NCI-H2029 treated with DMSO at 0.1 percent for 48 hours (cell line): Measurements from ENCODE around the gene G2E3.
"Not testable (repeated sequence)": the region's sequence is repeated elsewhere in the genome, so short reads cannot be mapped to it uniquely, and the experiment has no call there.

Source experiments
- DNase-seq: peaks from one replicate; lab custom pipeline; 2025; lab: John Stamatoyannopoulos, UW

Gene G2E3

GRCh38 chr14:30560581-30560980 is 1.6 kb downstream of the G2E3 start:
- DNase-seq, result no peak

- no peak for DNase-seq
These were observed 5.4 kb downstream of the G2E3 start for GRCh38 chr14:30564235-30564867.

- DNase-seq, result no peak
These were observed 5.9 kb downstream of the G2E3 start for GRCh38 chr14:30564868-30565248.

DNA sequence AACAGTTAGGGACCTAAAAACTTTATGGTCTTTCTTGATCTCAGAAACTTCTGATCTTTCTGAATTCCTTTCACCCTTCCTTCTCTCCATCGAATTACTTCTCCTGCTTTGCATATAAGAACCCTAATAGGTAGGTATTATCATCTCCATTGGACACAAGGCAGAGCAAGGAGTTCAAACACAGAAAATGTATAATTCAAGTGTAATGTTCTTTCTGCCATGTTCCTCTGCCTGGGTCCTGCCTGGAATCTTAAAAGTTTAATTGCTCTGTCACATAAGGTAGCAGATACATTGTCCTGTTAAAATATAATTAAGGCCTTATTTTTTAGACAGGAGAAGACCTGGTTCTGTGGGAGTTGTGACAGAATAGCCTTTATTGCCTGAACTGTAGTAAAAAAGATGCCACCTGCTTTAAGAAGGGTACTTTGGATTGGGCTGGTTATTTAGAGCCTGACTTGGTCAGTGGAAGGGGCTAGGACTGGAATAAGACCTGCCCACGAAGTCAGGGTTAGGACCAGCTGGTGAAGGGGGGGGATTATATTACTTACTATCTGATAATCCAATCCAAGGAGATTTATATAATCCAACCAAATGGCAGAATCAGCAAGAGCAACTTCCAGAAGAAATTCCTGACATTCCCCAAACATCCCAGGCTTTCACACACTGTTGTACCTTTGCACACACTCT is 10.4 kb downstream of the G2E3 start:
- DNase-seq, result no peak

DNA sequence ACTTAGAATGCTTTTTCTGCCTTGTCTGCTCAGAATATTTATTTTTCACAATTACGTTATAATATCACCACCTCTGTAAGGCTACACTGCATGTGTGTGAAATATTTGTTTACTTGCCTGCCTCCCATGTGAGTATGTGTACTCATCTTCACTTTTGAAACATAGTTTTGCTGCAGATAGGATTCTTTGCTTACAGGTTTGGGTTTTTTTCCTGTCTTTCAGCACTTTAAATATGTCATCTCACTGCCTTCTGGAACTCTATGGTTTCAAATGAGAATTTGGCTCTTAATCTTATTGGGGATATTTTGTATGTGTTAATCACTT is 10.9 kb downstream of the G2E3 start:
- DNase-seq, result no peak

- DNase-seq, result no peak
These were observed 13.3 kb downstream of the G2E3 start for GRCh38 chr14:30572237-30572636.

GRCh38 chr14:30572771-30573170 is 13.8 kb downstream of the G2E3 start:
- DNase-seq, result no peak

- DNase-seq, result no peak
These were observed 14.4 kb downstream of the G2E3 start for GRCh38 chr14:30573226-30573814.

GRCh38 chr14:30573966-30574365 is 15.0 kb downstream of the G2E3 start:
- DNase-seq, result no peak

DNA sequence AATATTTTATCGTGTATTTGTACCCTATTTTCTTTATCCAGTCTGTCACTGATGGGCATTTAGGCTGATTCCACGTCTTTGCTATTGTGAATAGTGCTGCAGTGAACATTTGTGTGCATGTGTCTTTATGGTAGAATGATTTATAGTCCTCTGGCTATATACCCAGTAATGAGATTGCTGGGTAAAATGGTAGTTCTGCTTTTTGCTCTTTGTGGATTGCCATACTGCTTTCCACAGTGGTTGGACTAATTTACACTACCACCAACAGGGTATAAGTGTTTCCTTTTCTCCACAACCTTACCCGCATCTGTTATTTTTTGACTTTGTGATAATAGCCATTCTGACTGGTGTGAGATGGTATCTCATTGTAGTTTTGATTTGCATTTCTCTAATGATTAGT is 15.8 kb downstream of the G2E3 start:
- not testable (repeated sequence) for DNase-seq

GRCh38 chr14:30576333-30576732 is 17.4 kb downstream of the G2E3 start:
- not testable (repeated sequence) for DNase-seq

DNA sequence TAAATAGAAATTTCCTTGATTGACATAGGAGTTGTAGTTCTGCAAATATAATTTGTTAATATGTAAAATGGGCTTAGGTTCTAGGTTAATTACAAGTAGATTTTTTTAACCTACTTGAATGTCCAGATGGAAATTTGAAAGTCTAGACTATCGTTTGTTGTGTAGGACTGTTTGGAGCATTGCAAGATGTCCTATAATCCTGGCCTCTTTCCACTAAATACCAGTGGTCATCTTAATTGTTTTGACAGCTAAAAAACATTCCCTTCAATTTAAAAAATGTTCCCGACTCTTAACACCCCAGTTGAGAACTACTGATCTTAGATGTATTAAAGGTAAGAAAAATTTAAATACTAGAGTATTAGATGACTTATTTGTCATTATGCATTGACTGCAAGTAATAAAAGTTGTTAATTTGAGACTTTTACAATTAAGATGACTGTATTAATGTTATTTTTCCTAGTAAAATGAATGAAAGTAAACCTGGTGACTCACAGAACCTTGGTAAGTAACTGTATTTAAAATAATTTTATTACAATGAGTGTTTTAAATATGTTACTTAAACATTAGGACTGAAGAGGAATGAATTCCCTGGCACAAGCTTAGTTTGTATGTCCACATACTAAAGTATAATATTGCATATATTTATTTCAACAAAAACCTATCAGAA is 21.8 kb downstream of the G2E3 start:
- no peak for DNase-seq

GRCh38 chr14:30581283-30581625 is 22.3 kb downstream of the G2E3 start:
- no peak for DNase-seq

- no peak for DNase-seq
These were observed 23.4 kb downstream of the G2E3 start for GRCh38 chr14:30582376-30582775.

GRCh38 chr14:30584058-30584630 is 25.2 kb downstream of the G2E3 start:
- no peak for DNase-seq

DNA sequence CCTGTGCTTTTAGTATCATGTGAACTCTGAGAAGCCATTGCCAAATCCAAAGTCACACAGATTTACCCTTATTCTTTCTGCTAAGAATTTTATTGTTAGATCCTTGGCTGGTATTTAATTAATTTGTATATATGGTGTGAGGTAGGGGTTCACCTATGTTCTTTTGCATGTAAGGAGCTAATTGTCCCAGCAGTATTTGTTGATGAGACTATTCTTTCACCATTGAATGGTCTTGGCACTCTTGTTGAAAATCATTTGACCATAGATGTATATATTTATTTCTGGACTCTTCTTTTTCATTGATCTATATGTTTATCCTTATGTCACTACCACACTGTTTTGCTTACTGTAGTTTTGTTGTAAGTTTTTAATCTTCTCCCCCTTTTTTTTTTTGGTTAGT is 26.2 kb downstream of the G2E3 start:
- no peak for DNase-seq

- DNase-seq, result no peak
These were observed 28.2 kb downstream of the G2E3 start for GRCh38 chr14:30587141-30587540.

DNA sequence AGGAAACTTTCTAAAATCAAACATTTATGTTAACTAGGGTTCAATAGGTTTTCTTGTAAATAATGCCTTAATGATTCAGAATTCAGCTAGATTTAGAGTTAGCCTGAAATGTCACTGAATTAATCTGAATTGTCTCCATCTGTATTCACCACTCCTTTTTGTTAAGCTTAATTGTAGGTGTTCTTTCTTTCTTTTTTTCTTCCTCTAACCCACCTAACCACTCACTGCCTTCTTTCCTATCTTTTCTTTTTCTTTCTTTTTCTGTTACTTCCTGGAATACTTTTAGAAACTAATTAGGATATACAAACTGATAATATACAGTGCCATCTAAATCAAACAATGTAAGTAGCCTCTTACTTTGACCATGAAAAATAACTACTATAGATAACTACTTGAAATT is 29.9 kb downstream of the G2E3 start:
- no peak for DNase-seq

GRCh38 chr14:30596935-30597334 is 38.0 kb downstream of the G2E3 start:
- DNase-seq, result no peak

DNA sequence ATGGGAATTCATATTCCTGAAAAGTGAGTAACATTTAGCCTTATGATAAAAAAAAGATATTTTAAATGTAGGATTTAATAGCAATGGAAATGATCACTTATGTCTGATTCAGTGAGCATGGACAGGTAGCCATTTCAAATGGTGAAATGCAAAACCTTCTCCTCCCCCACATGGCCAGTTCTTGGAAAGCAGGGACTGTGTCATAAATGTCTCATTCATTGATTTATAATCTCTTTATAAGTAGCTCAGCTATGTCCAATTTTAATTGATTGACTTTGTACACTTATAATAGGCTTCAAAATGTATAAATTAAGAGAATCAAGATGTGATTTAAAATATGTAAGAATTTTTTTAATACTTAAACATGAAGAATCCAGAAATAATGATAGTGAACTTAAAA is 38.5 kb downstream of the G2E3 start:
- DNase-seq, result no peak

DNA sequence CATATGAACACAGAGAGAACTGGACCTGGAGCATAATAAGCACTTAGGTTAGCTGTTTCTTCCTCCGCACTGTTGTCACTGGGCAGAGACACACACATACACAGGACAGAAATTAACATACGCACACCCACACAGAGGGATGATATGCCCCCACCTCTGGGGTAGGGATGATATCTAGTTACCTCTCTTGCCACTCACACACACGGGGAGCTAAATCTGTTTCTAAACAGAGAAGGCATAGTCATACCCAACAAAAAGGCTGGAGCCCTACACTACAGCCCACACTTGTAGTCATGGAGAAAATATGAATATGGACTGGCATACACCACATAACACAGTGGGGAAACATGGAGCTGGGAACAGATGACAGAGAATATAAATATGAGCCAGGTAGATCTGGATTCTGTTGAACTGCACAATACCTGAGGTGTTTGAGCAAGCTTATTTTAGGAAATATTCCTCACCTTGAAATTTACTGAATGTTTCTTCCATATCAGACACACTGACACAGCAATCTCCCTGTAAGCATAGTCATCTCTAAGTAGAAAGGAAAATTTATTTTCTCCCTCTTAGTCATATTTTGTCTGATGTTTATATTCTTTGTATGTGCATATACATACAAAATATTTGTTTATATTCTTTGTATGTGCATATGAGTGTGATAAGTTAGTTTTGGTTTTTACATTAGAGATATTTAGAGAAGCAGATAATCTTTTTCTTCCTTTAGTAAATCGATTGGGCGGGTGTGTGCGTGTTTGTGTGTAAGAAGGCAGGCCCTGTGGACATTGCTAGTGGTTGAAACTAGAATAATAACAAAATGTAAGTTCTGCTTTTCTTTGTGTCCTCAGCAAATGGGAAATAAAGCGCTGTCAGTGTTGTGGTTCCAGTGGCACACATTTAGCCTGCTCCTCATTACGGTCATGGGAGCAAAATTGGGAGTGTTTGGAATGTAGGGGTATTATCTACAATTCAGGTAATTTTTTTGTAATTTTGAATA is 42.3 kb downstream of the G2E3 start:
- DNase-seq, result no peak

- DNase-seq, result no peak
These were observed 44.4 kb downstream of the G2E3 start for GRCh38 chr14:30603402-30603801.
